Liver (tissue), 9 donors: Measurements from ENCODE around the gene MRPL46. TPM values are rescaled to one million over a fixed set of nuclear protein-coding genes. Genes with fewer than 3 reads are reported as not detected.

Experiments
- DNase-seq: peaks from one replicate; pipeline ENCODE4 v3.0.0-alpha.2; 2017; ENCODE audit warnings: low spot score
- H3K27ac ChIP-seq, 2 donors: one replicate each; pipeline ENCODE4 v1.7.0; 2013; ENCODE audit warnings: inconsistent platforms in 2 of 2, low read length in 2 of 2, control low read depth in 1 of 2, low read depth in 1 of 2, mild to moderate bottlenecking in 1 of 2
- H3K27me3 ChIP-seq, 4 donors: one replicate each; pipeline versions ENCODE4 v1.6.1 to v1.7.0; 2013; ENCODE audit warnings: low read length in 3 of 4, inconsistent platforms in 1 of 4, mild to moderate bottlenecking in 1 of 4, moderate library complexity in 1 of 4; ENCODE audit not compliant: control insufficient read depth in 4 of 4, insufficient read depth in 4 of 4
- H3K36me3 ChIP-seq, 4 donors: one replicate each; pipeline versions ENCODE4 v1.6.1 to v1.7.0; 2013; ENCODE audit warnings: low read length in 3 of 4, mild to moderate bottlenecking in 3 of 4, low read depth in 1 of 4, moderate library complexity in 1 of 4; ENCODE audit not compliant: control insufficient read depth in 4 of 4, insufficient read depth in 3 of 4
- H3K4me1 ChIP-seq, 4 donors: one replicate each; pipeline versions ENCODE4 v1.6.1 to v1.7.0; 2013; ENCODE audit warnings: low read length in 3 of 4, mild to moderate bottlenecking in 3 of 4, moderate library complexity in 1 of 4; ENCODE audit not compliant: control insufficient read depth in 4 of 4, insufficient read depth in 4 of 4
- H3K4me3 ChIP-seq, 3 donors: one replicate each; pipeline versions ENCODE4 v1.6.1 to v1.7.0; 2013; ENCODE audit warnings: low read length in 3 of 3, control low read depth in 1 of 3, low read depth in 1 of 3, mild to moderate bottlenecking in 1 of 3
- H3K9ac ChIP-seq, 2 donors: one replicate each; pipeline ENCODE4 v1.7.0; 2013; ENCODE audit warnings: low read length in 2 of 2, mild to moderate bottlenecking in 2 of 2, moderate library complexity in 2 of 2, control low read depth in 1 of 2, low read depth in 1 of 2
- H3K9me3 ChIP-seq, 4 donors: one replicate each; pipeline versions ENCODE4 v1.6.1 to v1.7.0; 2013; ENCODE audit warnings: low read length in 3 of 4; ENCODE audit not compliant: control insufficient read depth in 4 of 4
- EGR1 ChIP-seq, 2 donors: IDR thresholded peaks; 2 replicates each; pipeline ENCODE4 v1.6.1; 2016 to 2018; ENCODE audit warnings: antibody characterized with exemption in 2 of 2, low read depth in 2 of 2
- FOXA1 ChIP-seq: IDR thresholded peaks from 2 replicates; pipeline ENCODE4 v1.6.1; 2016; ENCODE audit warnings: antibody characterized with exemption
- FOXA2 ChIP-seq: IDR thresholded peaks from 2 replicates; pipeline ENCODE4 v1.6.1; 2016; ENCODE audit warnings: antibody characterized with exemption
- GABPA ChIP-seq, 2 donors: IDR thresholded peaks in 1 of 2; conservative IDR thresholded peaks in 1 of 2; 2 replicates each; pipeline ENCODE4 v1.6.1; 2016; ENCODE audit warnings: antibody characterized with exemption in 2 of 2, mild to moderate bottlenecking in 1 of 2, moderate library complexity in 1 of 2
- HNF4A ChIP-seq, 2 donors: conservative IDR thresholded peaks; 2 replicates each; pipeline ENCODE4 v1.6.1; 2016; ENCODE audit warnings: antibody characterized with exemption in 2 of 2, mild to moderate bottlenecking in 2 of 2
- HNF4G ChIP-seq: IDR thresholded peaks from 2 replicates; pipeline ENCODE4 v1.6.1; 2016; ENCODE audit warnings: antibody characterized with exemption
- JUND ChIP-seq, 2 donors: IDR thresholded peaks; 2 replicates each; pipeline ENCODE4 v1.6.1; 2016; ENCODE audit warnings: antibody characterized with exemption in 2 of 2
- NR2F2 ChIP-seq: IDR thresholded peaks from 2 replicates; pipeline ENCODE4 v1.6.1; 2016; ENCODE audit warnings: antibody characterized with exemption
- RAD21 ChIP-seq, 2 donors: IDR thresholded peaks; 2 replicates each; pipeline ENCODE4 v1.6.1; 2016; ENCODE audit warnings: antibody characterized with exemption in 2 of 2, mild to moderate bottlenecking in 2 of 2
- RXRA ChIP-seq, 2 donors: IDR thresholded peaks; 2 replicates each; pipeline ENCODE4 v1.6.1; 2017 to 2018; ENCODE audit warnings: antibody characterized with exemption in 2 of 2, mild to moderate bottlenecking in 1 of 2
- SP1 ChIP-seq: IDR thresholded peaks from 2 replicates; pipeline ENCODE4 v1.6.1; 2018; ENCODE audit warnings: antibody characterized with exemption, mild to moderate bottlenecking
- TAF1 ChIP-seq: conservative IDR thresholded peaks from 2 replicates; pipeline ENCODE4 v1.6.1; 2016; ENCODE audit warnings: antibody characterized with exemption, mild to moderate bottlenecking
- YY1 ChIP-seq: IDR thresholded peaks from 2 replicates; pipeline ENCODE4 v1.6.1; 2016; ENCODE audit warnings: antibody characterized with exemption, mild to moderate bottlenecking
- WGBS: extraction: QIAGEN DNeasy Blood & Tissue Kit; methylation state at CpG from one replicate; pipeline ENCODE4 v1.1.7; 2013; 5-methylcytosine and 5-hydroxymethylcytosine counted together
- polyA plus RNA-seq, 2 donors: library from polyadenylated mRNA; stranded (reverse) in 1 of 2; unstranded in 1 of 2; fragments of 200-250 nt in 1 of 2; fragments of >200 nt in 1 of 2; fragmentation: Nextera tagmentation in 1 of 2; extraction: Ambion mirVana in 1 of 2; gene quantifications; one replicate each; pipeline versions ENCODE4 v1.2.1 to v1.2.3, GENCODE V29; 2013 to 2015
- total RNA-seq, 2 donors: library from RNA; depleted of rRNA; stranded (reverse); fragments of >200 nt; gene quantifications; one replicate each; pipeline ENCODE4 v1.2.3, GENCODE V29; 2014
- TF ChIP-seq, protein P1 (sequence below): IDR thresholded peaks from 2 replicates; pipeline ENCODE4 v1.6.1; 2016; ENCODE audit warnings: antibody characterized with exemption, mild to moderate bottlenecking
- TF ChIP-seq, protein P2 (sequence below): IDR thresholded peaks from 2 replicates; pipeline ENCODE4 v1.6.1; 2016; ENCODE audit warnings: antibody characterized with exemption
- TF ChIP-seq, protein P3 (sequence below): IDR thresholded peaks from 2 replicates; pipeline ENCODE4 v1.6.1; 2016; ENCODE audit warnings: antibody characterized with exemption
- TF ChIP-seq, protein P4 (sequence below): IDR thresholded peaks from 2 replicates; pipeline ENCODE4 v1.6.1; 2016; ENCODE audit warnings: antibody characterized with exemption
- TF ChIP-seq, protein P5 (sequence below): fragments of 150-350 bp; IDR thresholded peaks from 2 replicates; pipeline ENCODE4 v1.5.1; 2017; ENCODE audit warnings: improper control_type of control experiment, low read depth, low read length; ENCODE audit not compliant: missing input control
- donor health status: healthy.
- donor health status: healthy.
- donor health status: healthy.
- donor health status: healthy.
- donor health status: healthy.

Gene MRPL46
- total and polyA plus RNA-seq, 4 donors = 16.1 to 63.5 (median 39.2) TPM

DNA sequence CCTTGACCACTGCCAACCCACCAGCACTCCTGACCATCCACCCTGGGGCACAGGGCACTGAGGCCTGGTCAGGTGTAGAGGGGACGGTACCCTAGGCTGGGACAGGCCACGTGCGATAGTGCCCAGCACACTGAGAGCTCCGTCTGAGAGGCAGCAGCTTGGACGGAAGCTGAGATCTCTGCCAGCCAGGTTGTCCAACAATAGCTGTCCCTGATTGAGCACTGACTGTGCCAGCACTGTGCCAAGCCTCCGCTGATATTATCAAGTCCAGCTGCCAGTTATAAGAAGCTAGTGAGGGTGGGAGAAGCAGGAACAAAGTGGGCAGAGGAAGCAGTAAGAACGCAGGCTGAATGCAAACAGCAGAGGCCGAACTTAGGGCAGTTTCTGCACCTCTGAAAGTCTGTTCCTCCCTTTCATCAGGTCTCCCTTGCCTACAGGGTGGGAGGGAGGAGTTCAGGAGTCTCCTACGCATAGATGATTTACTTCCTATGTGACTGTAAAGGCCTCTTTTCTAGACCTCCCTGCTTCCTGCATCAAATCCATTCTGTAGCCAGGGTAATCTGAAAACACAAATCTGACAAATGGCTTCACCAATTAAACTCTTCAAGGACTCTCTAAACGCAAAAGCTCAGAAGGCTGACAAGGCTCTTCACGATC lies 30.0 kb upstream of the MRPL46 start:
- no peak overlapping the region for H3K27ac ChIP-seq
- no peaks in the 10 kb centered on the region for H3K9me3 ChIP-seq
- H3K4me1 ChIP-seq = no peaks in the 10 kb centered on the region
- no peak for DNase-seq
- WGBS = 93% methylated on average over 11 of the region's 11 CpGs
- TF ChIP-seq RAD21 (IDR thresholded peaks at IDR 0.05) (no peak), EGR1 (IDR thresholded peaks at IDR 0.05; ENCODE audit: low read depth in 2 of 2) (no peak), FOXA1 (no peak), YY1 (no peak), HNF4G (no peak), RXRA (IDR thresholded peaks at IDR 0.05) (no peak), GABPA (IDR thresholded peaks at IDR 0.05 in 1 of 2, conservative IDR thresholded peaks at IDR 0.05 in 1 of 2) (no peak), SP1 (no peak), FOXA2 (no peak), TAF1 (no peak)
- TF ChIP-seq, protein P1, sequence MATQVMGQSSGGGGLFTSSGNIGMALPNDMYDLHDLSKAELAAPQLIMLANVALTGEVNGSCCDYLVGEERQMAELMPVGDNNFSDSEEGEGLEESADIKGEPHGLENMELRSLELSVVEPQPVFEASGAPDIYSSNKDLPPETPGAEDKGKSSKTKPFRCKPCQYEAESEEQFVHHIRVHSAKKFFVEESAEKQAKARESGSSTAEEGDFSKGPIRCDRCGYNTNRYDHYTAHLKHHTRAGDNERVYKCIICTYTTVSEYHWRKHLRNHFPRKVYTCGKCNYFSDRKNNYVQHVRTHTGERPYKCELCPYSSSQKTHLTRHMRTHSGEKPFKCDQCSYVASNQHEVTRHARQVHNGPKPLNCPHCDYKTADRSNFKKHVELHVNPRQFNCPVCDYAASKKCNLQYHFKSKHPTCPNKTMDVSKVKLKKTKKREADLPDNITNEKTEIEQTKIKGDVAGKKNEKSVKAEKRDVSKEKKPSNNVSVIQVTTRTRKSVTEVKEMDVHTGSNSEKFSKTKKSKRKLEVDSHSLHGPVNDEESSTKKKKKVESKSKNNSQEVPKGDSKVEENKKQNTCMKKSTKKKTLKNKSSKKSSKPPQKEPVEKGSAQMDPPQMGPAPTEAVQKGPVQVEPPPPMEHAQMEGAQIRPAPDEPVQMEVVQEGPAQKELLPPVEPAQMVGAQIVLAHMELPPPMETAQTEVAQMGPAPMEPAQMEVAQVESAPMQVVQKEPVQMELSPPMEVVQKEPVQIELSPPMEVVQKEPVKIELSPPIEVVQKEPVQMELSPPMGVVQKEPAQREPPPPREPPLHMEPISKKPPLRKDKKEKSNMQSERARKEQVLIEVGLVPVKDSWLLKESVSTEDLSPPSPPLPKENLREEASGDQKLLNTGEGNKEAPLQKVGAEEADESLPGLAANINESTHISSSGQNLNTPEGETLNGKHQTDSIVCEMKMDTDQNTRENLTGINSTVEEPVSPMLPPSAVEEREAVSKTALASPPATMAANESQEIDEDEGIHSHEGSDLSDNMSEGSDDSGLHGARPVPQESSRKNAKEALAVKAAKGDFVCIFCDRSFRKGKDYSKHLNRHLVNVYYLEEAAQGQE = no peak
- H3K4me3 ChIP-seq = no peak overlapping the region
- no peaks in the 10 kb centered on the region for H3K36me3 ChIP-seq
- H3K27me3 ChIP-seq = no peaks in the 10 kb centered on the region
- H3K9ac ChIP-seq = no peak overlapping the region

DNA sequence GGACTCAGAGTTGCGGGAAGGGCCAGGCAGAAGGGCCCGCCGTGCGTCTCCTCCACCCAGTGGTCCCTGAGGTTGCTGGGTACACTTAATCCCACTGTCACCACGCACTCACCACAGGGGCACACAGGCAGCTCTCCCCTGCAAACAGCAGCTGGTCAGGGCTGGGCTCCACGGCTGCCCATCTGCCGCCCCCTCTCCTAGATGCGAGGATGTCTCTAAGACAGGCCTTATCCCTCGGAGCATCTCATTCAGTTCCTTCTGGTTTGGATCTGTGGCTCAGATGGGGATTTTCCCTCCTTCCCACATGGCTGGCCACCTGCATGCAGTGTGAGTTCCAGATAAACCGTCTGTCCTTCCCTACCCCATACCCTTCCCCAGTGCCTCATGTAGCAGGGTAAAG lies 26.7 kb upstream of the MRPL46 start:
- Histone ChIP-seq H3K27me3 (no peaks in the 10 kb centered on the region), H3K9ac (no peak overlapping the region), H3K4me1 (no peaks in the 10 kb centered on the region), H3K36me3 (no peaks in the 10 kb centered on the region), H3K9me3 (no peaks in the 10 kb centered on the region), H3K4me3 (no peak overlapping the region), H3K27ac (no peak overlapping the region)
- WGBS = 92% methylated on average over 10 of the region's 10 CpGs
- no peak for DNase-seq
- TF ChIP-seq YY1 (no peak), FOXA1 (no peak), JUND (IDR thresholded peaks at IDR 0.05) (no peak), HNF4G (no peak), GABPA (IDR thresholded peaks at IDR 0.05 in 1 of 2, conservative IDR thresholded peaks at IDR 0.05 in 1 of 2) (no peak), RXRA (IDR thresholded peaks at IDR 0.05) (no peak), SP1 (no peak), RAD21 (IDR thresholded peaks at IDR 0.05) (no peak), EGR1 (IDR thresholded peaks at IDR 0.05; ENCODE audit: low read depth in 2 of 2) (no peak), TAF1 (no peak), HNF4A (conservative IDR thresholded peaks at IDR 0.05) (no peak), FOXA2 (no peak), NR2F2 (no peak)
- TF ChIP-seq, protein P2, sequence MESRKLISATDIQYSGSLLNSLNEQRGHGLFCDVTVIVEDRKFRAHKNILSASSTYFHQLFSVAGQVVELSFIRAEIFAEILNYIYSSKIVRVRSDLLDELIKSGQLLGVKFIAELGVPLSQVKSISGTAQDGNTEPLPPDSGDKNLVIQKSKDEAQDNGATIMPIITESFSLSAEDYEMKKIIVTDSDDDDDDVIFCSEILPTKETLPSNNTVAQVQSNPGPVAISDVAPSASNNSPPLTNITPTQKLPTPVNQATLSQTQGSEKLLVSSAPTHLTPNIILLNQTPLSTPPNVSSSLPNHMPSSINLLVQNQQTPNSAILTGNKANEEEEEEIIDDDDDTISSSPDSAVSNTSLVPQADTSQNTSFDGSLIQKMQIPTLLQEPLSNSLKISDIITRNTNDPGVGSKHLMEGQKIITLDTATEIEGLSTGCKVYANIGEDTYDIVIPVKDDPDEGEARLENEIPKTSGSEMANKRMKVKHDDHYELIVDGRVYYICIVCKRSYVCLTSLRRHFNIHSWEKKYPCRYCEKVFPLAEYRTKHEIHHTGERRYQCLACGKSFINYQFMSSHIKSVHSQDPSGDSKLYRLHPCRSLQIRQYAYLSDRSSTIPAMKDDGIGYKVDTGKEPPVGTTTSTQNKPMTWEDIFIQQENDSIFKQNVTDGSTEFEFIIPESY = no peak
- TF ChIP-seq, protein P3, sequence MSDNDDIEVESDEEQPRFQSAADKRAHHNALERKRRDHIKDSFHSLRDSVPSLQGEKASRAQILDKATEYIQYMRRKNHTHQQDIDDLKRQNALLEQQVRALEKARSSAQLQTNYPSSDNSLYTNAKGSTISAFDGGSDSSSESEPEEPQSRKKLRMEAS = no peak
- TF ChIP-seq, protein P1 = no peak
- TF ChIP-seq, protein P4, sequence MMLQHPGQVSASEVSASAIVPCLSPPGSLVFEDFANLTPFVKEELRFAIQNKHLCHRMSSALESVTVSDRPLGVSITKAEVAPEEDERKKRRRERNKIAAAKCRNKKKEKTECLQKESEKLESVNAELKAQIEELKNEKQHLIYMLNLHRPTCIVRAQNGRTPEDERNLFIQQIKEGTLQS = no peak
- TF ChIP-seq, protein P5, sequence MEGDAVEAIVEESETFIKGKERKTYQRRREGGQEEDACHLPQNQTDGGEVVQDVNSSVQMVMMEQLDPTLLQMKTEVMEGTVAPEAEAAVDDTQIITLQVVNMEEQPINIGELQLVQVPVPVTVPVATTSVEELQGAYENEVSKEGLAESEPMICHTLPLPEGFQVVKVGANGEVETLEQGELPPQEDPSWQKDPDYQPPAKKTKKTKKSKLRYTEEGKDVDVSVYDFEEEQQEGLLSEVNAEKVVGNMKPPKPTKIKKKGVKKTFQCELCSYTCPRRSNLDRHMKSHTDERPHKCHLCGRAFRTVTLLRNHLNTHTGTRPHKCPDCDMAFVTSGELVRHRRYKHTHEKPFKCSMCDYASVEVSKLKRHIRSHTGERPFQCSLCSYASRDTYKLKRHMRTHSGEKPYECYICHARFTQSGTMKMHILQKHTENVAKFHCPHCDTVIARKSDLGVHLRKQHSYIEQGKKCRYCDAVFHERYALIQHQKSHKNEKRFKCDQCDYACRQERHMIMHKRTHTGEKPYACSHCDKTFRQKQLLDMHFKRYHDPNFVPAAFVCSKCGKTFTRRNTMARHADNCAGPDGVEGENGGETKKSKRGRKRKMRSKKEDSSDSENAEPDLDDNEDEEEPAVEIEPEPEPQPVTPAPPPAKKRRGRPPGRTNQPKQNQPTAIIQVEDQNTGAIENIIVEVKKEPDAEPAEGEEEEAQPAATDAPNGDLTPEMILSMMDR = no peak
